Thymus (tissue), 11 donors: ENCODE results near the gene TMEM182. TPM values are rescaled to one million over a fixed set of nuclear protein-coding genes. Genes with fewer than 3 reads are reported as not detected.

Source experiments
- DNase-seq, 9 donors: peaks; one replicate each; pipeline ENCODE4 v3.0.0-alpha.2; 2013; ENCODE audit warnings: low spot score in 9 of 9, low read depth in 6 of 9, missing footprints in 1 of 9
- H3K27ac ChIP-seq, 2 donors: one replicate each; pipeline ENCODE4 v1.5.1; 2013; ENCODE audit warnings: control low read depth in 1 of 2, low read depth in 1 of 2, low read length in 1 of 2, mild to moderate bottlenecking in 1 of 2, moderate library complexity in 1 of 2
- H3K27me3 ChIP-seq, 2 donors: one replicate each; pipeline ENCODE4 v1.5.1; 2013; ENCODE audit warnings: low read length in 1 of 2; ENCODE audit not compliant: control insufficient read depth in 2 of 2, insufficient read depth in 1 of 2
- H3K36me3 ChIP-seq, 2 donors: one replicate each; pipeline ENCODE4 v1.5.1; 2013; ENCODE audit warnings: low read length in 1 of 2, mild to moderate bottlenecking in 1 of 2, moderate library complexity in 1 of 2; ENCODE audit not compliant: control insufficient read depth in 2 of 2, insufficient read depth in 2 of 2
- H3K4me1 ChIP-seq, 2 donors: one replicate each; pipeline ENCODE4 v1.5.1; 2013; ENCODE audit warnings: low read length in 2 of 2; ENCODE audit not compliant: control insufficient read depth in 2 of 2, insufficient read depth in 2 of 2
- H3K4me3 ChIP-seq, 2 donors: one replicate each; pipeline ENCODE4 v1.5.1; 2013; ENCODE audit warnings: low read length in 2 of 2, control low read depth in 1 of 2, mild to moderate bottlenecking in 1 of 2
- H3K9me3 ChIP-seq, 2 donors: one replicate each; pipeline ENCODE4 v1.5.1; 2013; ENCODE audit warnings: low read length in 1 of 2, mild to moderate bottlenecking in 1 of 2; ENCODE audit not compliant: control insufficient read depth in 2 of 2, insufficient read depth in 1 of 2
- WGBS: extraction: QIAGEN DNeasy Blood & Tissue Kit; methylation state at CpG from one replicate; pipeline ENCODE4 v1.1.7; 2013; 5-methylcytosine and 5-hydroxymethylcytosine counted together
- polyA plus RNA-seq: library from polyadenylated mRNA; stranded (reverse); fragments of 200-250 nt; gene quantifications from one replicate; pipeline ENCODE4 v1.2.3, GENCODE V29; 2013
- total RNA-seq: library from RNA; stranded (reverse); fragments of 120-200 nt; gene quantifications from one replicate; pipeline ENCODE4 v1.2.4, GENCODE V29; 2013
- donor health status: healthy.

Gene TMEM182
- total and polyA plus RNA-seq, 2 donors: 2.3 to 2.6 TPM

DNA sequence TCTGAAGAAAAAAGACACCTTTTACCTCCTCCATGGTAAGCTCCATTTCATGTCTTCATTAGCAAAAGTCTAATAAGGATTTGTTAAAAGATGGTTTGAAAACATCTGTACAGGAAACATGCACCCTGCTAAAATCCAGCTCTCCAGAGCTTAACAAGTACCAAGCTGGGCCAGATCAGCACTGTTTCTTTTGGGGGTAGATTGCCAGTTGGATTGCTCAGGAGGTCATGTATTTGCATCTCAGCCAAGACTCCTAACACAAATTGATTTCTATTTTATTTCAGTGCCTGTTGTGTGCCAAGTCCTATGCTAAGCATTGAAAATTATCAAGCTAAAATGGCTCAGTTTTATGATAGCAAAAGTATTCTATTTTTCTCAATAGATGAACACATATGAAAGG is 3.4 kb upstream of the TMEM182 start:
- Histone ChIP-seq H3K4me3 (no peak overlapping the region), H3K27me3 (no peaks in the 10 kb centered on the region), H3K27ac (no peak overlapping the region), H3K36me3 (no peaks in the 10 kb centered on the region), H3K9me3 (no peaks in the 10 kb centered on the region), H3K4me1 (no peaks in the 10 kb centered on the region)
- no peak for DNase-seq

DNA sequence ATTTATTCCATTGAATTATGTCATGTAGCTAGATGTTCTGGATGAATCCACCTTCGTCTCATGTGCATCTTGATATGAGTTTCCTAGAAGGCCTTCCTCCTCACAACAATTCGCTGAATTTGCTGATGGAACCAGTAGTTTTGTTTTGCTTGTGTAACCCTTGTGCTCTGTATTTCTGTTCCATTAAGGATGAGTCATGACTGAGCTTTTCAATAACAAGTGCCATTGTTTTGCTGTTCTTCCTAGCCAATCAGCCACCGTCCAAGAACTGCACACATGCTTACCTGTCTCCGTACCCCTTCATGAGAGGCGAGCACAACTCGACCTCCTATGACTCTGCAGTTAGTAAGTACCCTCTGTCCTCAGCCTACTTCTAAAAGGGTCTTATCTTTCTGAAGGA is 2.3 kb downstream of the TMEM182 start:
- WGBS: 96% methylated on average over 6 of the region's 6 CpGs

DNA sequence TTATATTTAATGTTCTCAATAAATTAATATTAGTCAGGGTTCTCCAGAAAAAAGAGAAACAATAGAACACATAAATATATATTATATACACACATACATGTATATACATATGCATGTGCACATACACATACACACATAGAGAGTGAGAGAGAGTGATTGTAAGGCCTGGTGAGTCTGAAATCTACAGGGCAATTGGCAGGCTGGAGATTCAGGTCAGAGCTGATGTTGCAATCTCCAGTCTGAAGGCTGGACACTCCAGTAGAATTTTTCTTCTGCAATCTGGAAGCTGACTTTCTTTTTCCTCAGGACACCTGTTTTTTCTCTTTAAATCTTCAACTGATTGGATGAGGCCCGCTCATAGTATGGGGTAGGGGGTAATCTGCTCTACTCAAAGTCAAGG is 3.2 kb downstream of the TMEM182 start:
- DNase-seq: no peak
- 100% methylated on average over 1 of the region's 1 CpG for WGBS
- Histone ChIP-seq H3K4me3 (no peak overlapping the region), H3K9me3 (no peaks in the 10 kb centered on the region), H3K27ac (no peak overlapping the region), H3K27me3 (no peaks in the 10 kb centered on the region), H3K4me1 (no peaks in the 10 kb centered on the region), H3K36me3 (no peaks in the 10 kb centered on the region)

More for the DNA sequence above, 2.3 kb downstream of the TMEM182 start:
- no peaks in the 10 kb centered on the region for H3K27me3 ChIP-seq
- H3K36me3 ChIP-seq: no peaks in the 10 kb centered on the region
- H3K9me3 ChIP-seq: no peaks in the 10 kb centered on the region
- no peaks in the 10 kb centered on the region for H3K4me1 ChIP-seq
- DNase-seq: no peak
- H3K27ac ChIP-seq: no peak overlapping the region
- no peak overlapping the region for H3K4me3 ChIP-seq

DNA sequence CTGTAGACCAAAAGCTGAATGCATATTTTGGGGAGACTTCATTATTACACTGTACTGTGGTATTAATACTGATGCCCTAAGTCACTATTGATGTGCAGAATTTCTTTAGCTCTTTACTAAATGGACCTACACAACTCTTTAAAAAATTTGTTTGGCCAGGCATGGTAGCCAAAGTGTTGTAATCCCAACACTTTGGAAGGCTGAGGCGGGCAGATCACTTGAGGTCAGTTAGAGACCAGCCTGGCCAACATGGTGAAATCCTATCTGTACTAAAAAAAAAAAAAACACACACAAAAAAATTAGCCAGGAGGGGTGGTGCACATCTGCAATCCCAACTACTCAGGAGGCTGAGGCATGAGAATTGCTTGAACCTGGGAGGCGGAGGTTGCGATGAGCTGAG is 6.4 kb downstream of the TMEM182 start:
- Histone ChIP-seq H3K4me1 (no peaks in the 10 kb centered on the region), H3K4me3 (no peak overlapping the region), H3K27me3 (no peaks in the 10 kb centered on the region), H3K36me3 (peaks cover 0 to 4% of the 10 kb centered on the region in 2 donors), H3K27ac (no peak overlapping the region), H3K9me3 (no peaks in the 10 kb centered on the region)
- no peak for DNase-seq
- WGBS: over 99% methylated on average over 3 of the region's 3 CpGs

DNA sequence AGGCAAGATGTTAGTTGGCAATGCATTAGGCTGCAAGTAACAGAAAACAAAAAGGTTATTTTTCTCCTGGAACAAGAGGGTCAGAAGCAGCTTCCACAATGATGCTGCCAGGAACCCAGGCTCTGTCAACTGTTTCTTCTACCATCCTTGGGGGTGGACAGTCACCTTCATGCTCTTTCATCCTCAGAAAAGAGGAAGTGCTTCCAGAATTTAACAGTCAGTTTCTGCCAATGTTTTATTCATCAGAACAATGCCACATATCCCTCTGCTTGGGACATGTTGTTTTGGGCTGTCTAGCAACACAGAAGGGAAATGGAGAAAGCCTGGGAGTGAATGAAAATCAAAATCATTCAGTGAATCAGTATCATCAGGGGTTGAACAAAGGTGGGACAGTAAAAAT is 7.1 kb downstream of the TMEM182 start:
- Histone ChIP-seq H3K27me3 (no peaks in the 10 kb centered on the region), H3K4me1 (no peaks in the 10 kb centered on the region), H3K4me3 (no peak overlapping the region), H3K36me3 (peaks cover 0 to 4% of the 10 kb centered on the region in 2 donors), H3K9me3 (no peaks in the 10 kb centered on the region), H3K27ac (no peak overlapping the region)
- no peak for DNase-seq

DNA sequence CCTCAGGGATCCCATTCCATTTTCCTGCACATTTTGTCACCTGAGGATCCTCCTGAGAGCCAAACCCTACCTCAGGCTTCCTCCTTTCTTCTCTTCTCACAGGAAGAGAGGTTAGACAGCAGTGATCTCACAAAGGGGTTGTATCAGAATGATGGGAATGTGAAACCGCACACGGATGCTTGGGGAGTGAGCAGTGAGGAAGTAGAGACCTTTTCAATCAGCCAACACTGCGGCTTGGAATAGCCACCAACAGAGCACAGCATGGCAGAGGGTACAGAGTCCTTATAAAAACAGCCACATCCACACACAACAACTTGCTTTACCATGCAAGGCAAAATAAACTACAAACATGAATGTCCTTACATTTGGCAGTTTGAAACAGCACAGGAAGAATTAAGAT is 8.7 kb downstream of the TMEM182 start:
- no peak overlapping the region for H3K4me3 ChIP-seq
- no peaks in the 10 kb centered on the region for H3K4me1 ChIP-seq
- 97% methylated on average over 3 of the region's 3 CpGs for WGBS
- H3K36me3 ChIP-seq: peaks cover 0 to 4% of the 10 kb centered on the region in 2 donors
- no peaks in the 10 kb centered on the region for H3K27me3 ChIP-seq
- no peak for DNase-seq
- no peak overlapping the region for H3K27ac ChIP-seq
- no peaks in the 10 kb centered on the region for H3K9me3 ChIP-seq

DNA sequence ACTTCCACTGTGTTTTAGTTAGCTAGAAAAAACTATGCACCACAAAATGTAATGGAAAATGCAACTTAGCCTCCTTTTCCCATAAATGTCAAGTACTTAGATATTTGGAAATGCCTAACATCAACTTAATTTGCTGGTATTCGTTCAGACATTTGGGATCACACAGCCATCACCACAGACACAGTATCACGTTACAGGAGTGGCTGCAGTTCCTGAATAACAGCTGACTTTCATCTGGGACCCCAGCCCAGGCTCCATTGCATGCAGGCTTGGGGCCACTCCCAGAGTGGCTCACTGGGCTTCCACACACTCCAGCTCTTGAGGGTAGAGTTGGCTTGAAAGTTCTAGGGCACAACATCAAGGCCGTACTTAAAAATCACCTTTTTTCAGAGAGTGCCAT is 9.3 kb downstream of the TMEM182 start:
- H3K27me3 ChIP-seq: no peaks in the 10 kb centered on the region
- 93% methylated on average over 3 of the region's 3 CpGs for WGBS
- no peaks in the 10 kb centered on the region for H3K4me1 ChIP-seq
- no peak overlapping the region for H3K27ac ChIP-seq
- no peaks in the 10 kb centered on the region for H3K9me3 ChIP-seq
- no peak overlapping the region for H3K4me3 ChIP-seq
- H3K36me3 ChIP-seq: peaks cover 0 to 4% of the 10 kb centered on the region in 2 donors
- DNase-seq: no peak

DNA sequence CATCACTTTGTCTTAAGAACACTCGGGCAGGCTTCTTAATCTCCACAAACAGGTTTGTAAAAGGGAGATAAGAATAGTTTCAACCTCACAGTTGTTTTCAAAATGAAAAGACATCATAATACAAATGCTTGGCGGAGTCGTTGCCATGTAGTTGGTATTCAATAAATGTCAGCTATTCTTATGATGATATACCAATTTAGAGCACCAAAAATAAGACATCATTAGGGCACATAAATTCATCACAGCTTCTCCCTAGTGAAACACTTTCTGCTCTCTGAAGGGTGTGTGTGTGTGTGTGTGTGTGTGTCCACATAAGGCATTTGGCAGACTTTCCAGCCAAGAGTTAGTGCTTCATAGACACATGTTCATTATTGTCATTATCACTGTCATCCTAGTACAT is 10.8 kb downstream of the TMEM182 start:
- Histone ChIP-seq H3K4me1 (no peaks in the 10 kb centered on the region), H3K9me3 (no peaks in the 10 kb centered on the region), H3K27ac (no peak overlapping the region), H3K27me3 (no peaks in the 10 kb centered on the region), H3K36me3 (peaks cover 0 to 4% of the 10 kb centered on the region in 2 donors), H3K4me3 (no peak overlapping the region)
- no peak for DNase-seq
- WGBS: over 99% methylated on average over 3 of the region's 3 CpGs

DNA sequence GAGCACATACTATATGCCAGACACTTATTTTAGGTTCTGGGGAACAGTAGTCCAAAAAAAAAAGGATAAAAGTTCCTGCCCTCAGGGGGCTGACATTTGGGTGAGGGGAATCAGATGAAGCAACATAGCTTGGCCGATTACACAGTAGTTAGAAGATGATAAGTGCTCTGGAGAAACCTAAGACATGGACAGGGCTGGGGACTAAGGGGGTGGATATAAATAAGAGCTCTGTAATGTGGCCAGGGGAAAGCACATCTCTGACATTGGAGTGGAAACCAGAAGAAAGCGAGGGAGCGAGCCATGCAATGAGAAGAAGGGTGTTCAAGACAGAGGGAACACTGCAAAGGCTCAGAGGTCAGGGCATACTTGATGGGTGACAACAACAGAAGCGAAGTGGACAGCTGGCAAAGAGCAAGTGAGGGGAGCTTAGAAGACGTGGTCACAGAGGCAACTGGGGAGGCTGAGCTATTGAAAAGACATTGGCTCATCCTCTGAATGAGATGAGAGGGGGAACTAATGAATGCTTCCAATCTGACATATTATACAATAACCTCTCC is 11.4 kb downstream of the TMEM182 start:
- no peaks in the 10 kb centered on the region for H3K4me1 ChIP-seq
- no peak overlapping the region for H3K4me3 ChIP-seq
- no peaks in the 10 kb centered on the region for H3K9me3 ChIP-seq
- 95% methylated on average over 5 of the region's 5 CpGs for WGBS
- H3K27ac ChIP-seq: no peak overlapping the region
- H3K27me3 ChIP-seq: no peaks in the 10 kb centered on the region
- no peak for DNase-seq
- H3K36me3 ChIP-seq: peaks cover 0 to 4% of the 10 kb centered on the region in 2 donors

DNA sequence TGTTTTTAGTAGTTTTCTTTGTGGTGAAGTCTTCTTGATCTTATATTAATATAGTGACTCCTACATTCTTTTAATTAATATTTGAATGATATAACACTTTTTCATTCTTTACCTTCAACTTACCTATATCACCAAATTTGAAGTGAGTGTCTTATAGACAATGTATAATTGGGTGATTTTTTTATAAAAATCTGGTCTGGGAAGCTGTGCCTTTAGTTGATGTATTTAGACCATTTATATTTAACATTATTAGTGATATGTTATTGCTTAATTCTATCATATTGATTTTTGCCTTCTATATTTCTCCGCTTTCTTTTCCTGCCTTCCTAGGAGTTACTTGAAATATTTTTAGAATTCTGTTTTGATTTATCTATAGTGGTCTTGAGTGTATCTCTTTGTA is 16.4 kb downstream of the TMEM182 start:
- H3K4me1 ChIP-seq: no peaks in the 10 kb centered on the region
- WGBS: 99% methylated on average over 1 of the region's 1 CpG
- no peak overlapping the region for H3K4me3 ChIP-seq
- no peak for DNase-seq
- H3K27ac ChIP-seq: no peak overlapping the region
- H3K36me3 ChIP-seq: no peaks in the 10 kb centered on the region
- H3K27me3 ChIP-seq: no peaks in the 10 kb centered on the region
- H3K9me3 ChIP-seq: no peaks in the 10 kb centered on the region
